ENCODE results near the gene MEF2A. TPM values are rescaled to one million over a fixed set of nuclear protein-coding genes. Genes with fewer than 3 reads are reported as not detected.

MEF2A gene
- total and polyA plus RNA-seq, 10 of the 15 experiments (the other 5 are each of a cell fraction or from before 2014, with no cell fraction given) = 7.2 to 46.7 (median 35.9) TPM

DNA sequence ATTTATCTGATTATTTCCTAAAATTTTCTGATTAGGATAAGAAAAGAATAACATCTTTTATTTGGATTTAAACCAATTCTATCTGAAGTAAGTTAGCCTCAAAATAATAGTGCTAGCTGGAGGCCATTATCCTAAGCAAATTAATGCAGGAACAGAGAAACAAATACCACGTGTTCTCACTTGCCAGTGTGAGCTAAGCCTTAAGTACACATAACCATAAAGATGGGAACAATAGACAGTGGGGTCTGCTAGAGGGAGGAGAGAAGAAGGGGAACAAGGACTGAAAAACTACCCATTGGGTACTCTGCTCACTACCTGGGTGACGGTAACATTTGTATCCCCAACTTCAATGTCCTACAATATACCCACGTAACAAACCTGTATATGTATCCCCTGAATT lies 198.7 kb downstream of the MEF2A start:
- Histone ChIP-seq H3K4me3 (no peak overlapping the region), H4K20me1 (ENCODE audit: control insufficient read depth, insufficient read depth) (no peaks in the 10 kb centered on the region), H3K4me1 (ENCODE audit: control insufficient read depth, insufficient read depth, low read length) (no peaks in the 10 kb centered on the region), H3K79me2 (ENCODE audit: control insufficient read depth, insufficient read depth, low read length) (no peaks in the 10 kb centered on the region), H3K9me3 (replicated peaks; ENCODE audit: control insufficient read depth, insufficient read depth, low read length) (no peaks in the 10 kb centered on the region), H3K9ac (ENCODE audit: control insufficient read depth, insufficient read depth, low read length) (no peak overlapping the region), H3K36me3 (ENCODE audit: control insufficient read depth in 2 of 2, insufficient read depth in 2 of 2, low read length in 1 of 2) (no peaks in the 10 kb centered on the region), H3K27ac (ENCODE audit: control insufficient read depth, insufficient read depth) (no peak overlapping the region), H3K4me2 (ENCODE audit: control insufficient read depth, insufficient read depth) (no peak overlapping the region), H2AFZ (ENCODE audit: control insufficient read depth, low read depth, low read length) (no peak overlapping the region), H3K27me3 (replicated peaks in 1 of 2; ENCODE audit: control insufficient read depth in 2 of 2, insufficient read depth in 2 of 2, low read length in 1 of 2) (no peaks in the 10 kb centered on the region)
- WGBS (ENCODE audit: insufficient coverage, insufficient replicate concordance, low lambda C conversion rate, missing lambda C conversion rate) = 63% methylated on average over 3 of the region's 3 CpGs
- TF ChIP-seq TCF3 (IDR thresholded peaks at IDR 0.05; ENCODE audit: borderline replicate concordance, insufficient read depth, low read depth, low read length) (no peak), CHD4 (IDR thresholded peaks at IDR 0.05) (no peak), ZNF274 (IDR thresholded peaks at IDR 0.05; ENCODE audit: insufficient read depth, insufficient read length) (no peak), BACH1 (IDR thresholded peaks at IDR 0.05; ENCODE audit: borderline replicate concordance) (no peak), DPF2 (IDR thresholded peaks at IDR 0.05) (no peak), KLF5 (IDR thresholded peaks at IDR 0.05; ENCODE audit: partially characterized antibody) (no peak), CHD1 (IDR thresholded peaks at IDR 0.05; ENCODE audit: low read depth, low read length) (no peak), EZH2 (IDR thresholded peaks at IDR 0.05; ENCODE audit: borderline replicate concordance, control insufficient read depth, low read depth, low read length) (no peak), SREBF2 (IDR thresholded peaks at IDR 0.05; ENCODE audit: low read length) (no peak), LARP7 (IDR thresholded peaks at IDR 0.05) (no peak), MTA2 (IDR thresholded peaks at IDR 0.05; ENCODE audit: low read depth) (no peak), EGR1 (IDR thresholded peaks at IDR 0.05; ENCODE audit: borderline replicate concordance in 1 of 2, low read depth in 2 of 2, low read length in 2 of 2) (no peak)
- TF ChIP-seq, protein P1, sequence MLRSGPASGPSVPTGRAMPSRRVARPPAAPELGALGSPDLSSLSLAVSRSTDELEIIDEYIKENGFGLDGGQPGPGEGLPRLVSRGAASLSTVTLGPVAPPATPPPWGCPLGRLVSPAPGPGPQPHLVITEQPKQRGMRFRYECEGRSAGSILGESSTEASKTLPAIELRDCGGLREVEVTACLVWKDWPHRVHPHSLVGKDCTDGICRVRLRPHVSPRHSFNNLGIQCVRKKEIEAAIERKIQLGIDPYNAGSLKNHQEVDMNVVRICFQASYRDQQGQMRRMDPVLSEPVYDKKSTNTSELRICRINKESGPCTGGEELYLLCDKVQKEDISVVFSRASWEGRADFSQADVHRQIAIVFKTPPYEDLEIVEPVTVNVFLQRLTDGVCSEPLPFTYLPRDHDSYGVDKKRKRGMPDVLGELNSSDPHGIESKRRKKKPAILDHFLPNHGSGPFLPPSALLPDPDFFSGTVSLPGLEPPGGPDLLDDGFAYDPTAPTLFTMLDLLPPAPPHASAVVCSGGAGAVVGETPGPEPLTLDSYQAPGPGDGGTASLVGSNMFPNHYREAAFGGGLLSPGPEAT (IDR thresholded peaks at IDR 0.05; ENCODE audit: low read depth) = no peak
- TF ChIP-seq, protein P2, sequence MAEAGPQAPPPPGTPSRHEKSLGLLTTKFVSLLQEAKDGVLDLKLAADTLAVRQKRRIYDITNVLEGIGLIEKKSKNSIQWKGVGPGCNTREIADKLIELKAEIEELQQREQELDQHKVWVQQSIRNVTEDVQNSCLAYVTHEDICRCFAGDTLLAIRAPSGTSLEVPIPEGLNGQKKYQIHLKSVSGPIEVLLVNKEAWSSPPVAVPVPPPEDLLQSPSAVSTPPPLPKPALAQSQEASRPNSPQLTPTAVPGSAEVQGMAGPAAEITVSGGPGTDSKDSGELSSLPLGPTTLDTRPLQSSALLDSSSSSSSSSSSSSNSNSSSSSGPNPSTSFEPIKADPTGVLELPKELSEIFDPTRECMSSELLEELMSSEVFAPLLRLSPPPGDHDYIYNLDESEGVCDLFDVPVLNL (IDR thresholded peaks at IDR 0.05; ENCODE audit: low read depth, low read length) = no peak
- TF ChIP-seq, protein P3, sequence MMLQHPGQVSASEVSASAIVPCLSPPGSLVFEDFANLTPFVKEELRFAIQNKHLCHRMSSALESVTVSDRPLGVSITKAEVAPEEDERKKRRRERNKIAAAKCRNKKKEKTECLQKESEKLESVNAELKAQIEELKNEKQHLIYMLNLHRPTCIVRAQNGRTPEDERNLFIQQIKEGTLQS (IDR thresholded peaks at IDR 0.05; ENCODE audit: borderline replicate concordance, extremely low read depth, low read depth, low read length) = no peak
- TF ChIP-seq, protein P4, sequence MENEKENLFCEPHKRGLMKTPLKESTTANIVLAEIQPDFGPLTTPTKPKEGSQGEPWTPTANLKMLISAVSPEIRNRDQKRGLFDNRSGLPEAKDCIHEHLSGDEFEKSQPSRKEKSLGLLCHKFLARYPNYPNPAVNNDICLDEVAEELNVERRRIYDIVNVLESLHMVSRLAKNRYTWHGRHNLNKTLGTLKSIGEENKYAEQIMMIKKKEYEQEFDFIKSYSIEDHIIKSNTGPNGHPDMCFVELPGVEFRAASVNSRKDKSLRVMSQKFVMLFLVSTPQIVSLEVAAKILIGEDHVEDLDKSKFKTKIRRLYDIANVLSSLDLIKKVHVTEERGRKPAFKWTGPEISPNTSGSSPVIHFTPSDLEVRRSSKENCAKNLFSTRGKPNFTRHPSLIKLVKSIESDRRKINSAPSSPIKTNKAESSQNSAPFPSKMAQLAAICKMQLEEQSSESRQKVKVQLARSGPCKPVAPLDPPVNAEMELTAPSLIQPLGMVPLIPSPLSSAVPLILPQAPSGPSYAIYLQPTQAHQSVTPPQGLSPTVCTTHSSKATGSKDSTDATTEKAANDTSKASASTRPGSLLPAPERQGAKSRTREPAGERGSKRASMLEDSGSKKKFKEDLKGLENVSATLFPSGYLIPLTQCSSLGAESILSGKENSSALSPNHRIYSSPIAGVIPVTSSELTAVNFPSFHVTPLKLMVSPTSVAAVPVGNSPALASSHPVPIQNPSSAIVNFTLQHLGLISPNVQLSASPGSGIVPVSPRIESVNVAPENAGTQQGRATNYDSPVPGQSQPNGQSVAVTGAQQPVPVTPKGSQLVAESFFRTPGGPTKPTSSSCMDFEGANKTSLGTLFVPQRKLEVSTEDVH (IDR thresholded peaks at IDR 0.05; ENCODE audit: low read depth, partially characterized antibody) = no peak
- no TSS peak for BruUV-seq (replicated peaks)
- FAIRE-seq (no peak), ATAC-seq (no peak), DNase-seq (ENCODE audit: low read depth, low spot score) (no peak)
- ChIA-PET CTCF (interaction anchor here (0.6 to 1.6 kb wide), 2 partner anchors 31 to 60 kb away, joined by 3 to 4 read pairs; no protein-coding TSS in a partner anchor), RAD21 (ENCODE audit: unreplicated experiment) (no interaction called here), POLR2A (no interaction called here), SMC1A (ENCODE audit: uncharacterized antibody, unreplicated experiment) (interaction anchor here (0.9 kb wide), 1 partner anchor 492 kb away, joined by 4 read pairs; no protein-coding TSS in a partner anchor)
- intact Hi-C loops (cut with micrococcal nuclease; ENCODE audit: unreplicated experiment) (no loop called here), in situ Hi-C loops (cut with MboI) (no loop called here)
